Globus pallidus (tissue), 1 donor: Measurements from ENCODE around the gene CHRM3.
"Not testable (repeated sequence)": the region's sequence is repeated elsewhere in the genome, so short reads cannot be mapped to it uniquely, and the experiment has no call there.

Experiments used
- DNase-seq: peaks from one replicate; pipeline ENCODE4 v3.0.0-alpha.2; 2015; ENCODE audit warnings: low spot score

The CHRM3 gene

GRCh38 chr1:239386453-239387303 is at the start of gene CHRM3:
CHRM3 (plus strand) TSS chr1:239386568; CDS start chr1:239907452, 520,884 bp downstream.
- DNase-seq, result no peak

DNA sequence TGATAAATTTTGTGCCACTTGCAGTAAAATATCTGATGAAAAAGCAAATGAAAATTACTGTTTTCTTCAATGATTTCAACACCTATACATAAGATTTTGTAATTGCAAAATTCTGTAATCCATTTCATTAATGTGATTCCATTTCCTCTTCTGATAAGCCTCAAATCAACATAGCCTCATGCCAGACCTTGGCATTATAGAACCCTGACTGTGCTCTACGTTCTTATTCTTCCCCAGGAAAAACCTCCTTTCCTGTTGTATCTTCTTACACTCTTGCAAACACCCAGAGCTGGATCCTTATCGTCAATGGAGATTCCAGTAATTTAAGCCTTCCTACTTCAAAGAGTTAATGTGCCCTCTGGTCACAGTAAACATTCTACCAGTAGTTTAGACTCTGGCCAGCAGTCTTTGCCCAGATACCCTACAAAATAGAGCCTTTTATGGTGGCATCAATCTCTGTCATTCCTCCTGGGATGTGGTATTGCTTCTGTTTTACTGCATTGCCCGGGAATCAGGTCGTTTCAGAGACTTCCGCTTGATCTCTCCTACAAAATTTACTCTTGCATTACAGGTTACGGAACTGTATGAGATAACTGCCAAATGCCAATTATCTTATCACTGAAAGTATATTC is 48.5 kb upstream of the CHRM3 start:
- DNase-seq, result no peak

GRCh38 chr1:239347776-239348175 is 38.6 kb upstream of the CHRM3 start:
- DNase-seq, result no peak

DNA sequence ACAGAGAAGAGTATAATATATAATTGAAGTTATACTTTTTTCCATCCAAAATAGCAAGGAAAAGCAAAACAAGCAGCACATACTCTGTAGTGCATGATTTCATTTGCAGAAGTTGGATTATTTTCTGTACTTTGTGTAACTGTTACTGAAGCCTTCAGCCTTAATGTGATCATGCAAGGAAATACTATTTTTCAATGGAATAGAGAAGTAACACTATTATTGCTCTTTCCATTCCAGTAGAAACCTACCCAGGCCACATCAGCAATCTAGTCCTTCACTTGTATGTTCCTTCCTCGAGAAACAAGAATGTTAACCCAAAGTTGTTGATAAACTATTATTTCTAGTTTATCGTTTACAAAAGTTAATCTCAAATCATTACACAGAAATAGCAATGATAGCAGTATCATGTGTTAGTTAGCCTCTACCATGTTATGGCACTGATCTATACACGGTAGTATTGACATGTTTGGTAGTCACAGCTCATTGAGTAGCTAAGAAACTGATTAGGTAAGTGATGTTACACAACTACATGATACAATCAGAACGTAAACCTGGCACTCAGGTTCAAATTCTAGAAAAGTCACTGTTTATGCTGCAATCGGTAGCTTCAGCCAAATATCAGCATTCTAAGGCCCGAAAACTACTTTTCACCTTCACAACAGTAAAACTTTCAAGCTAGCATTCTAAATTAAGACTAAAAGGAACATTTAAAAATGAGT is 37.6 kb upstream of the CHRM3 start:
- no peak for DNase-seq

DNA sequence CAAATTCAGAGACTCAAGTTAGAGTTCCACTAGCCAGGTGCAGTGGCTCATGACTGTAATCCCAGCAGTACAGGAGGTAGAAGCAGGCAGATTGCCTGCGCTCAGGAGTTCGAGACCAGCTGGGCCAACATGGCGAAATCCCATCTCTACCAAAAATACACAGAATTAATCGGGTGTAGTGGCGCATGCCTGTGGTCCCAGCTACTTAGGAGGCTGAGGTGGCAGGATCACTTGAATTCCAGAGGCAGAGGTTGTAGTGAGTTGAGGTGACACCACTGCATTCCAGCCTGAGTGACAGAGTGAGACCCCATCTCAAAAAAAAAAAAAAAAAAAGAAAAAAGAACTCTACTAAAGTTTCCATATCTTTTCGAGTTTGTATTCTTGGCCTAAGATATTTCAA is 36.7 kb upstream of the CHRM3 start:
- no peak for DNase-seq

- DNase-seq, result no peak
Observed at GRCh38 chr1:239353536-239353935, 32.8 kb upstream of the CHRM3 start.

GRCh38 chr1:239354231-239354630 is 32.1 kb upstream of the CHRM3 start:
- DNase-seq, result no peak

DNA sequence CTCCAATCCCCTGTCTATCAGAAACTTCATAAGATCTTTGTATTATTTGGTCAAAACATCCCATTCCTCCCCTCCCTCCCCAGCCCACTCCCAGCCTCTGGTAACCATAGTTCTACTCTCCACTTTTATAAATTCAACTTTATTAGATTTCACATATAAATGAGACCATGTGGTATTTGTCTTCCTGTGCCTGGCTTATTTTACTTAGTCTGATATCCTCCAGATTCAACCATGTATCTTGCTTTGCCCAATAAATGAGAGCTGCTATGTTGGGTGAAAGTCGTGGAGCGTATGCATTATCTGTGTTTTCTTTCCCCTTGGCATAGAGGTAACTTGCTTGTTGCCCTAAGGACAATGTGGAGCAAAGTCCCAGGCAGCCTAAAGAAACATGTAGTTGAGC is 28.5 kb upstream of the CHRM3 start:
- DNase-seq, result no peak

GRCh38 chr1:239361403-239361802 is 25.0 kb upstream of the CHRM3 start:
- no peak for DNase-seq

DNA sequence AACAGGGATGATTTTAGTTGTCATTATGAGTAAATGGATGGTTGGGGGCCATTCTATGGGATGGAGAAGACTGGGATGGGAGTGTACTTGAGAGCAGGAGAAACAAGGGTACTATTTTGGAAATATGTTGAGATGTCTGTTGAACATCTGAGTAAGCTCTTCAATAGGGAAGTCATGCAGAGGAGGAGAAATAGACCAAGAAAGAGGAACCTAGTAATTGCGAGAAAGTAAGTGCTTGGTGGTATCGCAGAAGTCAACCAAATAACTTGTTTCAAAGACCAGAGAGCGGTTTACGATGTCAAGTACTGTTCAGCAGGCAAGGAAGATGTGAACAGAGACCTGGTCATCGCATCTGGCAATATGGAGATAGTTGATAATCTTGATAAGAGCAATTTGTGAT is 22.4 kb upstream of the CHRM3 start:
- no peak for DNase-seq

DNA sequence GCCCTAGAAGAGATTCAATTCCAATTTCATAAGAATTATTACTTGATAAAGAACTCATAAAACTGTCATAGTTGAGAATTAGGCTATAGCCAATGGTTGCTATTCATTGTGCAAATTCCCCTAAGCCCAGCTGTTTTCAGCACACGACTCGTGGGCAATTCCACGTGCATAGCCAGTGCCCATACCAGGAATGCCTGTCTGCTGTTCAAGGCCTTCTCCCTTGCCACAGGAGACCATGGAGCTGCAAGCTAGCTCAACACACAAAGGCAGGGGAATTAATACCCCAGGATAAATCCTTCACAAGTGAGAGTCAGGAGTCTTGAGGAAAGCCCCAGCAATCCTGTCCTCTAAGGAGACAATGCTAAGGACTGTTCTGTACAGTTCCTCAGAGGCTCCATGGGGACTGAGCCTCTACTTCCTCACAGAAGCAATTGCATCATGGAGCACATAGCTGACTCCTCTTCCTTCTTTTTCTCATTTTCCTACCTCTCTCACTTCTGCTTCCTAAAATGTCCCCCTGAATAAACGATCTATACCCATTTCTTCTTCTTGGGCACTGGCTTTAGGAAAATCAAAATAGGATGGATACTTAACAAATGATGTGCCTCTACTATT is 19.1 kb upstream of the CHRM3 start:
- DNase-seq, result no peak

DNA sequence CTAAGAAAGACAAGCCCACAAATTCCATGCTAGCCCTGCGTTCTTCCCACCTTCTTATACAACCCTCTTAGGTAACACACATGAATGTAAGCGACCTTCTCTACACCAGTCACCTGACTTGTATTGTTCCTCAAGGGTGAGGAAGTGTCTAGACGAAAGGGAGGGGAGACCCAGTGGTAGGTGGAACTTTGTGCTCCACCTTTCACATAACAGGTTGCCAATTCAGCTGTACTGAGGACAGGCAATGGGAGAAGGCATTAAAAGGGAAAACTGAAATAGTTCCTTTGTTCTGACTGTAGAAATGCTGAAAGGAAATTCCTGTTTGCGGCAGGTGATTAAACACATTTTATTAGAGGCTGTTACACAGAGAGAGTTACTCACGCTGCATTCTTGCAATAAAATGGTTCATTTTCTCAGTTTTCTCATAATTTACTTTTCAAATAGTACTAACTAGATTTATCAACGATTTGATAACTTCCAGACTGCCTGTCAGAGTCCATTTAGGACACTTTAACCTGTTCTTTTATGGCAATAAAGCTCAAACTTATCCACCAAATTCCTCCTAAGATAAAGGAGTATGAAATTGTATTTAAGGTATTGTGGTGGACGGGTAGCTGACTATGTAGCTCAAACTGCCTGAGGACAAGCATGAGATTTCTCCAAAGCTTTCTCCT is 17.8 kb upstream of the CHRM3 start:
- DNase-seq, result no peak

- DNase-seq, result not testable (repeated sequence)
Observed at GRCh38 chr1:239370869-239371268, 15.5 kb upstream of the CHRM3 start.

GRCh38 chr1:239382666-239383065 is 3.7 kb upstream of the CHRM3 start:
- no peak for DNase-seq

- no peak for DNase-seq
Observed at GRCh38 chr1:239383714-239384113, 2.7 kb upstream of the CHRM3 start.

DNA sequence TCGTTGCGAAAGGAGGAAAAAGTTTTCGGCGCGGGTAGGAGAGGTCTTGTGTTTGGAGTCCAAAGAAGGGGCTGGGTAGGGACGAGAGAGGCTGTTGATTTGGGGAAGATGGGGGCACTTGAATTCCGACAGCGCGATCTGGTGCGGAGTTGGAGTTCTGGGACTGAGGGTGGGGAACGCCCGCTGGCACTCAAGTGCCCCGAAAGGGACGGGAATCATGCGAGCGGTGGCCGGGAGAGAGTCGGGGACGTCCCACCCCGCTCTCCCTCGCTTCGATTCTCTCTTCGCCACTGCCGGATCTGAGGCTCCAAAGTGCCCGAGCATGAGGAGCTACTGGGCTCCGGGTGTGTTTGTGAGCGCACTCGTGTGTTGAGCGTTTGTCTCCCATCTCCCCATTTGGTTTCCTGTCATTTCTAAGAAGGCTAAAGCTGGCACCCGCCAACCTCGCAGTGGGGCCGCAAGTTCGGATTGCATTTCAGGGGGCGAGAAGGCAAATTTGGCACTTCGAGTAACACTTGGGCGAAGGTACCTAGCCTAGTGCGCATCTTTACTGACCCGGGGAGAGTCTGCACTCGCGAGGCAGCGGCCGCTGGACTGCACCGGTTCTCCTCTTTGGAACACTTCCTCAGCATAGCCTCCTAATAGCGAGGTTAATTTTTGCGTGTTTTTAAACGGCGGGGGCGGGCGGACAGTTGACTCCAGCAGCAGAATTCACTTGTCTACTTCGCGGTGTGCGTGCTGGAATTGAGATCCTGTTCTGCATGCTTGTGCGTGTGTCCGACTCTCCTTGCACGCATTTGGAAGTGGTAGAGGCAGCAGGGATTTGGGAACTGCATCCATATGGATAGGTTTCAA is 1.2 kb downstream of the CHRM3 start:
- DNase-seq, result no peak

GRCh38 chr1:239388159-239388485 is 1.8 kb downstream of the CHRM3 start:
- DNase-seq, result no peak

DNA sequence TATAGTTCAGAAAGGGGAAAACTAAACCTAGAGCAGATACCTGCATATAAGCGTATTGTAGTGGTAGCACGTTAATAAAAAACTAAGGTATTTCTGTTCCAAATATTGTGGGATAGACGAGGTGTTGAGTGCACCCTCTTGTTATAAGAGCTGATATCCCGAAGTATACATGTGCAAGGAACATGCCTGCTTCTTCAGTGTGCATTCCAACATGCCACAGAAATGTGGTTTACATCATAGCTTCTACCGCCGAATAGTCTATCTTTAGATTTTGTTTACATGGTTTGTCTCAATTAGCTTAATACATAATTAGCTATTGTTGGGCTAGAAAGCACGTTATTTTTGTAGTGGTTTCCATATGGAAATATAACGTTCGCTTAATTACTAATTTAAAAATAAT is 2.2 kb downstream of the CHRM3 start:
- no peak for DNase-seq

GRCh38 chr1:239389703-239390102 is 3.3 kb downstream of the CHRM3 start:
- DNase-seq, result no peak

DNA sequence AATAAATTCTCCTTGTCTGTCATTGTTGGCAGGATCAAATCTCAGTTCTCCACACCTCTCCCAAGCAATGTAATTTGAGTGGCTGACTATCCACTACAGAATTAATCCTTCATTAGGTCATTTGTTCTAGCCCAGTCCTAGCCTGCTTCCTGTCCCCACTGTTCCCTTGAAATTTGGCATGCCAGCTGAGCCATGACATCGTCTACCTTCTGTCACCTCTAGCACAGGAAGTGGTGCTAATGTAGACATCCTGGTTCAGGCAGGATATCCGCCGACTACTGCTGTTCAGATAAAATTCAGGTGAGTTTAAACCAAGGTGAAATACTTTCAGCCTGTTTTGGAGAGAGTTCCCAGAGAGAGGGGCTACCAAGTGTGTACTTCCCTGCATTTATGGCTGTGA is 5.9 kb downstream of the CHRM3 start:
- no peak for DNase-seq

GRCh38 chr1:239394107-239394506 is 7.7 kb downstream of the CHRM3 start:
- no peak for DNase-seq
